Measurements from ENCODE around the gene CIITA. TPM values are rescaled to one million over a fixed set of nuclear protein-coding genes. Genes with fewer than 3 reads are reported as not detected.
"Not testable (repeated sequence)": the region's sequence is repeated elsewhere in the genome, so short reads cannot be mapped to it uniquely, and the experiment has no call there.

The CIITA gene
- total RNA-seq, 1 donor from 2014 or later: 0.13 TPM

- Mint-ChIP-seq H3K4me3 (ENCODE audit: unreplicated experiment) (no peak overlapping the region), H3K27me3 (ENCODE audit: unreplicated experiment) (peaks cover 1% of the 10 kb centered on the region), H3K9me3 (ENCODE audit: unreplicated experiment) (no peaks in the 10 kb centered on the region), H3K27ac (ENCODE audit: unreplicated experiment) (no peak overlapping the region), H3K4me1 (ENCODE audit: unreplicated experiment) (no peaks in the 10 kb centered on the region), H3K36me3 (ENCODE audit: low read depth, unreplicated experiment) (peaks cover 7% of the 10 kb centered on the region)
- TF ChIP-seq CTCF (IDR thresholded peaks at IDR 0.05; ENCODE audit: unreplicated experiment): no peak
- no peak for DNase-seq (ENCODE audit: low spot score)
These were observed 49.9 kb downstream of the CIITA start for GRCh38 chr16:10926867-10927266.

- H3K36me3 Mint-ChIP-seq (ENCODE audit: low read depth, unreplicated experiment): peaks cover 7% of the 10 kb centered on the region
- no peak for DNase-seq (ENCODE audit: low spot score)
- peaks cover 1% of the 10 kb centered on the region for H3K27me3 Mint-ChIP-seq (ENCODE audit: unreplicated experiment)
- TF ChIP-seq CTCF (IDR thresholded peaks at IDR 0.05; ENCODE audit: unreplicated experiment): no peak
- H3K4me3 Mint-ChIP-seq (ENCODE audit: unreplicated experiment): no peak overlapping the region
- H3K9me3 Mint-ChIP-seq (ENCODE audit: unreplicated experiment): no peaks in the 10 kb centered on the region
- no peak overlapping the region for H3K27ac Mint-ChIP-seq (ENCODE audit: unreplicated experiment)
- H3K4me1 Mint-ChIP-seq (ENCODE audit: unreplicated experiment): no peaks in the 10 kb centered on the region
These were observed 50.6 kb downstream of the CIITA start for GRCh38 chr16:10927497-10928112.

- not testable (repeated sequence) for H3K36me3 Mint-ChIP-seq (ENCODE audit: low read depth, unreplicated experiment); H3K27ac Mint-ChIP-seq (ENCODE audit: unreplicated experiment); H3K27me3 Mint-ChIP-seq (ENCODE audit: unreplicated experiment); H3K4me3 Mint-ChIP-seq (ENCODE audit: unreplicated experiment); H3K4me1 Mint-ChIP-seq (ENCODE audit: unreplicated experiment); H3K9me3 Mint-ChIP-seq (ENCODE audit: unreplicated experiment); DNase-seq (ENCODE audit: low spot score)
These were observed 52.1 kb downstream of the CIITA start for GRCh38 chr16:10929097-10929496.

GRCh38 chr16:10929853-10930754 is 53.1 kb downstream of the CIITA start:
- no peaks in the 10 kb centered on the region for H3K9me3 Mint-ChIP-seq (ENCODE audit: unreplicated experiment)
- H3K4me1 Mint-ChIP-seq (ENCODE audit: unreplicated experiment): no peaks in the 10 kb centered on the region
- DNase-seq (ENCODE audit: low spot score): no peak

GRCh38 chr16:10930755-10931093 is 53.7 kb downstream of the CIITA start:
- H3K27ac Mint-ChIP-seq (ENCODE audit: unreplicated experiment): no peak overlapping the region
- no peaks in the 10 kb centered on the region for H3K4me1 Mint-ChIP-seq (ENCODE audit: unreplicated experiment)
- no peak for DNase-seq (ENCODE audit: low spot score)
- H3K9me3 Mint-ChIP-seq (ENCODE audit: unreplicated experiment): no peaks in the 10 kb centered on the region
- H3K4me3 Mint-ChIP-seq (ENCODE audit: unreplicated experiment): no peak overlapping the region
- peaks cover 7% of the 10 kb centered on the region for H3K36me3 Mint-ChIP-seq (ENCODE audit: low read depth, unreplicated experiment)
- peaks cover 1% of the 10 kb centered on the region for H3K27me3 Mint-ChIP-seq (ENCODE audit: unreplicated experiment)
- TF ChIP-seq CTCF (IDR thresholded peaks at IDR 0.05; ENCODE audit: unreplicated experiment): no peak

More at GRCh38 chr16:10929853-10930754, 53.1 kb downstream of the CIITA start:
- Mint-ChIP-seq H3K27me3 (ENCODE audit: unreplicated experiment) (peaks cover 1% of the 10 kb centered on the region), H3K36me3 (ENCODE audit: low read depth, unreplicated experiment) (peaks cover 7% of the 10 kb centered on the region), H3K27ac (ENCODE audit: unreplicated experiment) (no peak overlapping the region), H3K4me3 (ENCODE audit: unreplicated experiment) (no peak overlapping the region)
- TF ChIP-seq CTCF (IDR thresholded peaks at IDR 0.05; ENCODE audit: unreplicated experiment): no peak

Measured in endothelial cell (in vitro differentiated cells).